Lung (tissue), 12 donors: Measurements from ENCODE around the gene AUH. TPM values are rescaled to one million over a fixed set of nuclear protein-coding genes. Genes with fewer than 3 reads are reported as not detected.

ENCODE experiments used
- ATAC-seq: fragments of 200-7000 bp; cut with Tn5 transposase; one replicate; pipeline ENCODE4 v1.9.1; 2020; ENCODE audit warnings: moderate number of reproducible peaks; ENCODE audit not compliant: insufficient read depth, low FRiP score
- DNase-seq, 3 donors: peaks; one replicate each; pipeline ENCODE4 v3.0.0-alpha.2; 2013 to 2017
- H3K27ac ChIP-seq, 2 donors: one replicate each; pipeline ENCODE4 v1.5.1; 2013; ENCODE audit warnings: mild to moderate bottlenecking in 2 of 2, moderate library complexity in 2 of 2, control low read depth in 1 of 2, inconsistent platforms in 1 of 2, low read depth in 1 of 2, low read length in 1 of 2
- H3K27me3 ChIP-seq, 3 donors: one replicate each; pipeline ENCODE4 v1.5.1; 2013; ENCODE audit warnings: low read length in 2 of 3; ENCODE audit not compliant: control insufficient read depth in 3 of 3, insufficient read depth in 3 of 3
- H3K36me3 ChIP-seq, 4 donors: one replicate each; pipeline ENCODE4 v1.5.1; 2013; ENCODE audit warnings: low read length in 4 of 4, mild to moderate bottlenecking in 1 of 4, moderate library complexity in 1 of 4; ENCODE audit not compliant: control insufficient read depth in 4 of 4, insufficient read depth in 4 of 4
- H3K4me1 ChIP-seq, 5 donors: one replicate each; pipeline ENCODE4 v1.5.1; 2013; ENCODE audit warnings: low read length in 5 of 5, mild to moderate bottlenecking in 2 of 5, moderate library complexity in 1 of 5; ENCODE audit not compliant: control insufficient read depth in 5 of 5, insufficient read depth in 5 of 5
- H3K4me3 ChIP-seq: one replicate; pipeline ENCODE4 v1.5.1; 2013; ENCODE audit warnings: mild to moderate bottlenecking, control low read depth, moderate library complexity
- H3K9ac ChIP-seq, 2 donors: one replicate each; pipeline ENCODE4 v1.5.1; 2013; ENCODE audit warnings: low read length in 2 of 2, control low read depth in 1 of 2; ENCODE audit not compliant: insufficient read depth in 1 of 2
- H3K9me3 ChIP-seq, 4 donors: one replicate each; pipeline ENCODE4 v1.5.1; 2013; ENCODE audit warnings: low read length in 3 of 4, mild to moderate bottlenecking in 1 of 4, moderate library complexity in 1 of 4; ENCODE audit not compliant: control insufficient read depth in 4 of 4, insufficient read depth in 3 of 4
- WGBS, 2 donors: extraction: QIAGEN DNeasy Blood & Tissue Kit; methylation state at CpG; one replicate each; pipeline ENCODE4 v1.1.7; 2013; 5-methylcytosine and 5-hydroxymethylcytosine counted together
- polyA plus RNA-seq, 2 donors: library from polyadenylated mRNA; stranded (reverse); fragments of 200-250 nt; gene quantifications; one replicate each; pipeline ENCODE4 v1.2.1, GENCODE V29; 2013
- total RNA-seq, 2 donors: library from RNA; depleted of rRNA in 1 of 2; stranded (reverse); fragments of >200 nt in 1 of 2; gene quantifications; one replicate each; pipeline ENCODE4 v1.2.1, GENCODE V29; 2014 to 2021
- TF ChIP-seq, protein P1 (sequence below): IDR thresholded peaks from 2 replicates; pipeline ENCODE4 v1.5.1; 2012; ENCODE audit warnings: mild to moderate bottlenecking; ENCODE audit errors: control extremely low read depth, extremely low read depth
- donor health status: control.
- donor health status: control.
- donor health status: Bipolar disorder and iron deficiency.
- donor health status: healthy.
- donor health status: DM: yes; HTN: yes; CAD: no.

Gene AUH
- total and polyA plus RNA-seq, 4 donors = 10.5 to 76.8 (median 16.2) TPM

DNA sequence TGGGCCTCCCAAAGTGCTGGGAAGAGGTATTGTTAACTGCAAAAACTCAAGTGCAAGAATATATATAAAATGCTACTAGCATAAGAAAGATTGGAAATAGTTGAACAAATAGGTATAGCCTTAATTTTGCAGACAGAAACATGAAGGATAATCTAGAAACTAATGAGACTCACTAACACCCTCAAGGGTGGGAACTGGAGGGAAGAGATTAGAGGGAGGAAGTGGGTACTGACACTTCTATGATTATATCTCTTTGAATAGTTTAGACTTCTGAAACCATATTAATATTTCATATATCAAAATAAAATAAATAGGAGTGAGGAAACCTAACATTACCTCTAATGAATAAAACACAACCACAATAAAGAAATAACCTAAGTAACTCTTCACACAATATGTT is 23.0 kb downstream of the AUH start:
- H3K9me3 ChIP-seq = peaks cover 0 to 4% (median 0%) of the 10 kb centered on the region in 4 donors
- peaks cover 8 to 26% (median 16%) of the 10 kb centered on the region in 4 donors for H3K36me3 ChIP-seq
- DNase-seq (no peak), ATAC-seq (no peak)
- H3K9ac ChIP-seq = no peak overlapping the region
- no peaks in the 10 kb centered on the region for H3K27me3 ChIP-seq
- H3K27ac ChIP-seq = no peak overlapping the region
- TF ChIP-seq, protein P1, sequence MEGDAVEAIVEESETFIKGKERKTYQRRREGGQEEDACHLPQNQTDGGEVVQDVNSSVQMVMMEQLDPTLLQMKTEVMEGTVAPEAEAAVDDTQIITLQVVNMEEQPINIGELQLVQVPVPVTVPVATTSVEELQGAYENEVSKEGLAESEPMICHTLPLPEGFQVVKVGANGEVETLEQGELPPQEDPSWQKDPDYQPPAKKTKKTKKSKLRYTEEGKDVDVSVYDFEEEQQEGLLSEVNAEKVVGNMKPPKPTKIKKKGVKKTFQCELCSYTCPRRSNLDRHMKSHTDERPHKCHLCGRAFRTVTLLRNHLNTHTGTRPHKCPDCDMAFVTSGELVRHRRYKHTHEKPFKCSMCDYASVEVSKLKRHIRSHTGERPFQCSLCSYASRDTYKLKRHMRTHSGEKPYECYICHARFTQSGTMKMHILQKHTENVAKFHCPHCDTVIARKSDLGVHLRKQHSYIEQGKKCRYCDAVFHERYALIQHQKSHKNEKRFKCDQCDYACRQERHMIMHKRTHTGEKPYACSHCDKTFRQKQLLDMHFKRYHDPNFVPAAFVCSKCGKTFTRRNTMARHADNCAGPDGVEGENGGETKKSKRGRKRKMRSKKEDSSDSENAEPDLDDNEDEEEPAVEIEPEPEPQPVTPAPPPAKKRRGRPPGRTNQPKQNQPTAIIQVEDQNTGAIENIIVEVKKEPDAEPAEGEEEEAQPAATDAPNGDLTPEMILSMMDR = no peak
- H3K4me1 ChIP-seq = peaks cover 4 to 27% (median 10%) of the 10 kb centered on the region in 5 donors
- no peak overlapping the region for H3K4me3 ChIP-seq

GRCh38 chr9:91336786-91337185 is 24.9 kb downstream of the AUH start:
- peaks cover 6 to 37% (median 12%) of the 10 kb centered on the region in 5 donors for H3K4me1 ChIP-seq
- 67 to 79% methylated on average over 1 of the region's 1 CpG for WGBS, 2 donors
- peaks cover 2 to 17% (median 7%) of the 10 kb centered on the region in 4 donors for H3K36me3 ChIP-seq
- no peaks in the 10 kb centered on the region for H3K9me3 ChIP-seq
- peak in 2 of 3 donors; percentile 55 to 71 for DNase-seq
- TF ChIP-seq, protein P1 = no peak
- no peaks in the 10 kb centered on the region for H3K27me3 ChIP-seq
- ATAC-seq = no peak
- no peak overlapping the region for H3K27ac ChIP-seq
- H3K4me3 ChIP-seq = no peak overlapping the region
- H3K9ac ChIP-seq = no peak overlapping the region

DNA sequence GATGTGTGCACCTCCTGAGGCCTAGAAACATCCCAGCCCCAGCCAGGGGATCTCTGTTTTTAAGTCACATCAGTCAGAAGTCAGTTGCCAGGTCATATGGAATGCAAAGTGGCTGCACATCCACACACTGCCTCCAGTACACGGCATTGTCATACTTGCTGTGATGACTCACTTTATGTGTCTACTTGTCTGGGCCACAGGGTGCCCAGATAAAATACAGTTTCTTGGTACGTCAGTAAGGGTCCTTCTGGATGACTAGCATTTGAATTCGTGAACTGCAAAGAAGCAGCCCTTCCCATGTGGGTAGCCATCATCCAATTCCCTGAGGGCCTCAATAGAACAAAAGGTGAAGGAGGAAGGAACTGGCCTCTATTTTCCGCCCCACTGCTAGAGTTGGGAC is 27.7 kb downstream of the AUH start:
- Histone ChIP-seq H3K36me3 (peaks cover 0 to 7% (median 5%) of the 10 kb centered on the region in 4 donors), H3K4me1 (peaks cover 2 to 37% (median 12%) of the 10 kb centered on the region in 5 donors), H3K27ac (peak overlapping the region; percentile 45 to 56), H3K27me3 (no peaks in the 10 kb centered on the region), H3K4me3 (no peak overlapping the region), H3K9me3 (peaks cover 0 to 6% (median 0%) of the 10 kb centered on the region in 4 donors), H3K9ac (no peak overlapping the region)
- 87 to 93% methylated on average over 4 of the region's 4 CpGs for WGBS, 2 donors
- DNase-seq (no peak), ATAC-seq (no peak)
- TF ChIP-seq, protein P1 = no peak

DNA sequence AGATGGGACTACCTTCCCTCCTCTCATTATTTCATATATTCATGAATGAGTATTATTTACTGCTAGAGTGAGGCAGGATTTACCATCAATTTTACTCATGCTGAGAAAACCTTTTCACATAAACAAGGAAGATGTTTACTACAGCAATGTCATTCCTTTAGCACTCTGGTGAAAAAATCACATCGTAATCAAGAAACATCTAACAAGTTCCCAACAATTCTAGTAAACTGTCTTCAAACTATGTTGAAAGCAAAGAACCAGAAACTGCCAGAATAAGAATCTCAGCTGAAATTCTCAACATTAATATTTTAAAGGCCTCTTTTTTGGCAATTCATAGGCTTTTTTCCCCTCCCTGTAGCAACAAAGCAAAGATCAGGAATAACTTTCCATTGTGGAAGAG is 28.2 kb downstream of the AUH start:
- Histone ChIP-seq H3K4me3 (no peak overlapping the region), H3K4me1 (peaks cover 2 to 37% (median 12%) of the 10 kb centered on the region in 5 donors), H3K9ac (no peak overlapping the region), H3K36me3 (peaks cover 0 to 6% (median 3%) of the 10 kb centered on the region in 4 donors), H3K27me3 (no peaks in the 10 kb centered on the region), H3K9me3 (peaks cover 0 to 6% (median 0%) of the 10 kb centered on the region in 4 donors), H3K27ac (peak overlapping the region in 1 of 2 donors; percentile 45)
- DNase-seq (peak in 2 of 3 donors; percentile 54 to 68), ATAC-seq (no peak)
- WGBS, 2 donors = 86 to 89% methylated on average over 1 of the region's 1 CpG
- TF ChIP-seq, protein P1 = no peak
